Aorta (tissue), 5 donors: ENCODE measurements around the gene CAMK1. TPM values are rescaled to one million over a fixed set of nuclear protein-coding genes. Genes with fewer than 3 reads are reported as not detected.
A peak's percentile ranks its signal among the peaks of the same experiment; 100 is the strongest.

Experiments used
- ATAC-seq: fragments of 200-7000 bp; cut with Tn5 transposase; one replicate; pipeline ENCODE4 v1.9.1; 2022; ENCODE audit warnings: moderate library complexity; ENCODE audit not compliant: low FRiP score
- DNase-seq, 2 donors: peaks; one replicate each; pipeline ENCODE4 v3.0.0-alpha.2; 2020
- H3K27ac ChIP-seq, 2 donors: one replicate each; pipeline ENCODE4 v1.5.1; 2013; ENCODE audit warnings: low read length in 2 of 2, mild to moderate bottlenecking in 2 of 2, moderate library complexity in 2 of 2, control low read depth in 1 of 2, inconsistent platforms in 1 of 2, low read depth in 1 of 2
- H3K27me3 ChIP-seq, 2 donors: one replicate each; pipeline ENCODE4 v1.6.1; 2013; ENCODE audit warnings: control low read depth in 1 of 2, low read length in 1 of 2, mild to moderate bottlenecking in 1 of 2, moderate library complexity in 1 of 2; ENCODE audit not compliant: insufficient read depth in 2 of 2, control insufficient read depth in 1 of 2
- H3K36me3 ChIP-seq, 2 donors: one replicate each; pipeline ENCODE4 v1.6.1; 2013; ENCODE audit warnings: control low read depth in 1 of 2, low read length in 1 of 2, mild to moderate bottlenecking in 1 of 2; ENCODE audit not compliant: insufficient read depth in 2 of 2, control insufficient read depth in 1 of 2
- H3K4me1 ChIP-seq, 2 donors: one replicate each; pipeline ENCODE4 v1.6.1; 2013; ENCODE audit warnings: low read length in 2 of 2, control low read depth in 1 of 2, mild to moderate bottlenecking in 1 of 2, moderate library complexity in 1 of 2; ENCODE audit not compliant: insufficient read depth in 2 of 2, control insufficient read depth in 1 of 2
- H3K4me3 ChIP-seq, 2 donors: one replicate each; pipeline ENCODE4 v1.5.1; 2013; ENCODE audit warnings: low read length in 2 of 2, control low read depth in 1 of 2, mild to moderate bottlenecking in 1 of 2
- H3K9me3 ChIP-seq: one replicate; pipeline ENCODE4 v1.6.1; 2013; ENCODE audit warnings: mild to moderate bottlenecking, low read length; ENCODE audit not compliant: control insufficient read depth
- WGBS, 2 donors: extraction: QIAGEN DNeasy Blood & Tissue Kit; methylation state at CpG; one replicate each; pipeline ENCODE4 v1.1.7; 2013; 5-methylcytosine and 5-hydroxymethylcytosine counted together
- intact Hi-C, 2 donors: fragments of 100-400 bp; cut with DNase I; formaldehyde crosslinking; loops; one replicate each; pipeline versions ENCODE4 v1.14.2 to v1.15.0; 2022
- polyA plus RNA-seq, 2 donors: library from polyadenylated mRNA; stranded (reverse); fragments of 200-250 nt; gene quantifications; one replicate each; pipeline ENCODE4 v1.2.3, GENCODE V29; 2013
- total RNA-seq, 2 donors: library from RNA; stranded (reverse); fragmentation: NEBNext Ultra II Directional; extraction: Animal tissue kit (Norgen Biotek cat#: 25700); gene quantifications; one replicate each; pipeline ENCODE4 v1.2.1, GENCODE V29; 2021
- donor health status: healthy with polysubstance abuse.
- donor health status: Bipolar disorder and iron deficiency.
- donor health status: DM: no; HTN: no; CAD: no.
- donor health status: DM: no; HTN: no; CAD: no.
- donor health status: DM: yes; HTN: yes; CAD: no.

Gene CAMK1
- total and polyA plus RNA-seq, 4 donors, result 24.7 to 58.0 (median 35.8) TPM

- H3K36me3 ChIP-seq, result peaks cover 10 to 11% of the 10 kb centered on the region in 2 donors
- WGBS, 2 donors, result 86 to 89% methylated on average over 4 of the region's 4 CpGs
- no peaks in the 10 kb centered on the region for H3K4me1 ChIP-seq
- intact Hi-C loops, result no loop called here
- peak; percentile 17 for ATAC-seq
- no peaks in the 10 kb centered on the region for H3K9me3 ChIP-seq
- H3K27ac ChIP-seq, result peak overlapping the region; percentile 31 to 60
- no peaks in the 10 kb centered on the region for H3K27me3 ChIP-seq
- peak overlapping the region; percentile 3 to 54 for H3K4me3 ChIP-seq
- peak in 1 of 2 donors; percentile 51 for DNase-seq
These were observed 39.5 kb upstream of the CAMK1 start for GRCh38 chr3:9809239-9809614.

DNA sequence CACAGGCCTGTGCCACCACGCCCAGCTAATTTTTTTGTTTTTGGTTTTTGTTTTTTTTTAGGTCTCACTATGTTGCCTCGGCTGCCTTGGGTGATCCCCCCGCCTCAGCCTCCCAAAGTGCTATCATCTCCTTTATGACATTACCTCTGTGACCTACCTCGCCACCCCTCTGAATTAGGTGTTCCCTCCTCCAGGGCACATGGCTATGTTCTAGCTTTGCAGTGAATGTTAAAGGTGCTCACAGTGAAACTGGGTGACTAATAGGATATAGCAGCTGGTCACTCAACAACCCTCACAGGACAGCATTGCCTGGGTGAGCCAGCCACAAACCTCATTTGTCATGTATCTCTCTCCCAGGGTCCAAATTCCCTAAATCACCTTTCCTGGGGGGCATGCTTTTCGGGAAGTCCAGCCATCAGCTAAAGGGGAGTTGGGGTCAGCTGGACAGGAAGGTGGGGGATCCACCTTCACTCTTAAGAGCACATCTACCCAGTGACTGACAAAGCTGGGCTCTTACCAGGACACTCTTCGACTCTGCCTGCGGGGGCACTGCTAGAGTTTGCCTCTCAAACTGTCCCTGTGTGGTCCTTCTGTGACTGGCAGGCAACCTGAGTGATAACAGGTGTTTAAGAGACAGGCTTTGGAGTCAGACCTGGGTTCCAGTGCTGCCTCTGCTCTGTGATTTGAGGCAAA lies 38.7 kb upstream of the CAMK1 start:
- intact Hi-C loops, result no loop called here
- peaks cover 15 to 18% of the 10 kb centered on the region in 2 donors for H3K36me3 ChIP-seq
- no peak overlapping the region for H3K4me3 ChIP-seq
- WGBS, 2 donors, result 71 to 74% methylated on average over 7 of the region's 7 CpGs
- ATAC-seq (no peak), DNase-seq (peak in 1 of 2 donors; percentile 37)
- H3K9me3 ChIP-seq, result no peaks in the 10 kb centered on the region
- no peaks in the 10 kb centered on the region for H3K27me3 ChIP-seq
- no peaks in the 10 kb centered on the region for H3K4me1 ChIP-seq
- H3K27ac ChIP-seq, result peak overlapping the region in 1 of 2 donors; percentile 60

DNA sequence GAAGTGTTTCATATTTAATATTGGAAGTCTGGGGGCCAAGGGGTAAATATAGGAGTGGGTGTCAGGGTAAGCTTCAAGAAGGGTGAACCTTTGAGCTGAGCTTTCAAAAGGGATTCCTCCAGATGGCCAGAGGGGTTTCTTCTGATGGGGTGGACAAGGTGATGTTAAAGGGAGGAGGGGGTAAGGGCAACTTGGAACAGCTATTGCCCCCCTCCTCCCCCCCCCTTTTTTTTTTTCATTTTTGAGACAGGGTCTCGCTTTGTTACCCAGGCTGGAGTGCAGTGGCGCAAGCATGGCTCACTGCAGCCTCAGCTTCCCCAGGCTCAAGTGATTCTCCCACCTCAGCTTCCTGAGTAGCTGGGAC lies 38.2 kb upstream of the CAMK1 start:
- no peak for DNase-seq
- no peaks in the 10 kb centered on the region for H3K4me1 ChIP-seq
- intact Hi-C loops, result no loop called here
- peaks cover 20% of the 10 kb centered on the region in 2 donors for H3K36me3 ChIP-seq
- no peaks in the 10 kb centered on the region for H3K27me3 ChIP-seq
- WGBS, 2 donors, result 89 to 95% methylated on average over 2 of the region's 2 CpGs
- no peaks in the 10 kb centered on the region for H3K9me3 ChIP-seq
- no peak overlapping the region for H3K27ac ChIP-seq
- ATAC-seq, result no peak
- no peak overlapping the region for H3K4me3 ChIP-seq

DNA sequence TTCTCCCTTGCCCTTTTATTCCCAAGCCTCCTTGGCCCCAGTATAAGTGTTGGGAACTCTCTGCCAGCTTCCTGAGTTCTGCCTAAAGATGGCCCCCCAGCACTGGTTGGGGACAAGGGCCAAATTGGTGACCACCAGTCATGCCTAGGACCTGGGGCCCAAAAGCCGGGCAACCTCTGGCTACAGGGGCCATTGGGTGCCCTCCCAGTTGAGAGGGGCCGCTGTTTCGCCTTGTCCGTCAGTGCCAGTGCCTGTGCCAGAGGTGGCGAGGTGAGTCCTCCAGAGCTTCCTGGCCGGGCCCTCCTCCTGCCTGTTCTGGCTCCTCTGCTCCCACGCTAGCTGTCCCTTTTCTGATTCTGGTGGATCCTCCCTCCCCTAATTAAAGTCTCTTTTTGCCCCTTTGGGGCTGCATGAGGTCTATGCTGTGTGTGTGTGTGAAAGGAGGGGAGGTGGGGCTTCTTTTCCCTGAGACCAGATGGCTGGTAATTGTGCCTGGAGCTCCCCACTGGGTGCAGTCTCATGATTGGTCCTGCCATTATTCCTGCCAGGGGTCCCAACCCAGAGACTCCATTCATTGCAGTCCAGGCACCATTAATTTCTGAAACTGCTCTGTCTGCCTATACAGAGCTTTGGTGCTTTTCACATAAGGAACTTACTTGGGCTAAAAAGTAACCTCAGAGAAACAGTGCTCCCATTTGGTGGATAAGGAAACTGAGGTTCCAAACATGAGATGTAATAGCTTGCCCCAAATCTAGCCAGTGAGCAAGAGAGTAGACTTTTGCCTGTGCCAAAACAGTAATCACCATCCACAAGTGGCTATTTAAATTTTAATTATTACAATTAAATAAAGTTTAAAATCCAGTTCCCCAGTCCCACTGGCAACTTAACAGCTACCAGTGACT lies 37.2 kb upstream of the CAMK1 start:
- intact Hi-C loops, result no loop called here
- Histone ChIP-seq H3K27ac (no peak overlapping the region), H3K4me3 (no peak overlapping the region), H3K4me1 (no peaks in the 10 kb centered on the region), H3K9me3 (no peaks in the 10 kb centered on the region), H3K36me3 (peaks cover 20% of the 10 kb centered on the region in 2 donors), H3K27me3 (no peaks in the 10 kb centered on the region)
- ATAC-seq, result no peak
- 87 to 94% methylated on average over 7 of the region's 7 CpGs for WGBS, 2 donors
- peak in 1 of 2 donors; percentile 41 for DNase-seq

DNA sequence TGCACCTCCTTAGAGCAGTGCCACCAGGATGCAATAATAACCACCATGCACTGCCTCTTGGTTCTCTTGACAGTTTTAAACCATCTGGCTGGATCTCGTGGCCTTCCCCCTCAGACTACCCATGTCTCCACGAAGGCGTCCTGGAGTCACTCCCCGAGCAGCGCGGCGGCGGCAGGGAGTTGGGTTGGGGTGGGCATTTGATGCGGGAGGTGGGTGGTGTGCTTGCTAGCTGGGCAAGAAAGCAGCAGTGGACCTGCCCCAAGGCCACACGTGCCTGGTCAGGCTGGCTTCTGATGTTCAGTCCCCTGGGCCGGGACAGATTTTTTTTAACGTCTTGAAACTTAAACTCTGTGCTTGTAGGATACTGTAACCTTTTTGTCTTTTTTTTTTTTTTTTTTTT lies 36.4 kb upstream of the CAMK1 start:
- DNase-seq (peak in 1 of 2 donors; percentile 74), ATAC-seq (no peak)
- Histone ChIP-seq H3K27ac (no peak overlapping the region), H3K9me3 (no peaks in the 10 kb centered on the region), H3K4me1 (no peaks in the 10 kb centered on the region), H3K27me3 (no peaks in the 10 kb centered on the region), H3K4me3 (no peak overlapping the region), H3K36me3 (peaks cover 20 to 24% of the 10 kb centered on the region in 2 donors)
- 86 to 87% methylated on average over 12 of the region's 12 CpGs for WGBS, 2 donors
- intact Hi-C loops, result no loop called here

DNA sequence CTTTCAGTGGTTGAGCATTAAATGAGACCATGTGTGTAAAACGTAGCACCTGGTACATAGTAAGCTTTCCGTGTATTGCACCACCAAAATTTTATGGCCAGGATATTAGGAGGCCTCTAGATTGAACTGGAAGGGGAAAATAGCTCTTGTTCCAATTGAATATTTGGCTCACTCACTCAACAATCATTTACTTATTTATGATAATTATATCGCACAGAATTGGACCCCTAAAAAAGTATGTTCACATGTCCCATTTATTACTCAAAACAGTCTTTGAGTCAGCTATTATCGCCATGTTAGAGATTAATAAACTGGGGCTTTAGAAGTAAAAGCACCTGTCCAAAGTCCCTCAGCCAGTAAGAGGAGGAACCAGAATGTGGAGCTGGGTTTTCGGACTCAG lies 35.2 kb upstream of the CAMK1 start:
- no peaks in the 10 kb centered on the region for H3K9me3 ChIP-seq
- DNase-seq, result no peak
- H3K27ac ChIP-seq, result no peak overlapping the region
- intact Hi-C loops, result no loop called here
- ATAC-seq, result no peak
- no peaks in the 10 kb centered on the region for H3K4me1 ChIP-seq
- WGBS, 2 donors, result 84 to 85% methylated on average over 5 of the region's 5 CpGs
- H3K4me3 ChIP-seq, result no peak overlapping the region
- H3K36me3 ChIP-seq, result peaks cover 20 to 26% of the 10 kb centered on the region in 2 donors
- H3K27me3 ChIP-seq, result no peaks in the 10 kb centered on the region

DNA sequence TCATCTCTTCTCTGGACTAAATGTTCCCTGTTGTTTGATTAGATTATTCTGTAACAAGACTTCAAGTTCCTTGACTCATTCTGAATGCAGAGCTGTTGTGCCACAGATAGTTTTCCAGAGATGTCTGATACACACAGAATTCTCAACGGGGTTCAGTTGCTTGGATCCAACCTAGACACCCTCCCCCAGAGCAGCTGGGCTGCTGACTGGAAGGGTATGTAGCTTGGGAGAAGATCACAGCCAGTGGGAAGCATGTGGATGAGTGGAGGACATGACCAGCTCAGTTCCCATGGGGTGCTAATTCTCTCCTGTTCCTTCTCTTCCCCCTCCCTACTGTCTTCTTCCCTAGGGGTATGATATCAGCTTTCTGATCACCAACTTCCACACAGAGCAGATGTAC lies 33.7 kb upstream of the CAMK1 start:
- Histone ChIP-seq H3K36me3 (peaks cover 25 to 29% of the 10 kb centered on the region in 2 donors), H3K9me3 (no peaks in the 10 kb centered on the region), H3K4me1 (no peaks in the 10 kb centered on the region), H3K27ac (no peak overlapping the region), H3K27me3 (no peaks in the 10 kb centered on the region), H3K4me3 (no peak overlapping the region)
- intact Hi-C loops, result no loop called here
- 87 to 92% methylated on average over 1 of the region's 1 CpG for WGBS, 2 donors
- ATAC-seq (no peak), DNase-seq (peak in 1 of 2 donors; percentile 21)

- Histone ChIP-seq H3K4me3 (no peak overlapping the region), H3K36me3 (peaks cover 20 to 28% of the 10 kb centered on the region in 2 donors)
- ATAC-seq, result no peak
These were observed 30.8 kb upstream of the CAMK1 start for GRCh38 chr3:9800529-9800928.

More at GRCh38 chr3:9800529-9800928, 30.8 kb upstream of the CAMK1 start:
- H3K4me1 ChIP-seq, result no peaks in the 10 kb centered on the region
- no peaks in the 10 kb centered on the region for H3K9me3 ChIP-seq
- 85 to 87% methylated on average over 5 of the region's 5 CpGs for WGBS, 2 donors
- intact Hi-C loops, result no loop called here
- H3K27me3 ChIP-seq, result no peaks in the 10 kb centered on the region
- no peak overlapping the region for H3K27ac ChIP-seq
- DNase-seq, result peak in 1 of 2 donors; percentile 14
